GM13976 (cell line): ENCODE measurements around the gene CDK14.

Experiments
- DNase-seq: peaks from one replicate; pipeline ENCODE4 v3.0.0; 2012; ENCODE audit warnings: low spot score
- in situ Hi-C: fragments of 300-500 bp; cut with MboI; formaldehyde crosslinking; loops from one replicate; pipeline ENCODE4 v1.12.0; 2022; ENCODE audit warnings: low sequenced_read_pairs, mixed read lengths, inconsistent platforms; ENCODE audit not compliant: unreplicated experiment
- TF ChIP-seq, protein P1 (sequence below): IDR thresholded peaks from 2 replicates; pipeline ENCODE4 v1.5.1; 2012; ENCODE audit warnings: borderline replicate concordance, mild to moderate bottlenecking; ENCODE audit not compliant: insufficient read depth; ENCODE audit errors: extremely low read depth, missing control alignments, control extremely low read depth

CDK14 gene

GRCh38 chr7:90910136-90910535 lies 314.0 kb downstream of the CDK14 start:
- DNase-seq, result no peak
- in situ Hi-C loops, result no loop called here
- TF ChIP-seq, protein P1, sequence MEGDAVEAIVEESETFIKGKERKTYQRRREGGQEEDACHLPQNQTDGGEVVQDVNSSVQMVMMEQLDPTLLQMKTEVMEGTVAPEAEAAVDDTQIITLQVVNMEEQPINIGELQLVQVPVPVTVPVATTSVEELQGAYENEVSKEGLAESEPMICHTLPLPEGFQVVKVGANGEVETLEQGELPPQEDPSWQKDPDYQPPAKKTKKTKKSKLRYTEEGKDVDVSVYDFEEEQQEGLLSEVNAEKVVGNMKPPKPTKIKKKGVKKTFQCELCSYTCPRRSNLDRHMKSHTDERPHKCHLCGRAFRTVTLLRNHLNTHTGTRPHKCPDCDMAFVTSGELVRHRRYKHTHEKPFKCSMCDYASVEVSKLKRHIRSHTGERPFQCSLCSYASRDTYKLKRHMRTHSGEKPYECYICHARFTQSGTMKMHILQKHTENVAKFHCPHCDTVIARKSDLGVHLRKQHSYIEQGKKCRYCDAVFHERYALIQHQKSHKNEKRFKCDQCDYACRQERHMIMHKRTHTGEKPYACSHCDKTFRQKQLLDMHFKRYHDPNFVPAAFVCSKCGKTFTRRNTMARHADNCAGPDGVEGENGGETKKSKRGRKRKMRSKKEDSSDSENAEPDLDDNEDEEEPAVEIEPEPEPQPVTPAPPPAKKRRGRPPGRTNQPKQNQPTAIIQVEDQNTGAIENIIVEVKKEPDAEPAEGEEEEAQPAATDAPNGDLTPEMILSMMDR, result no peak

- no peak for DNase-seq
- in situ Hi-C loops, result no loop called here
- TF ChIP-seq, protein P1, result no peak
Measured at GRCh38 chr7:90916319-90916718, 320.2 kb downstream of the CDK14 start.

- DNase-seq, result no peak
- in situ Hi-C loops, result no loop called here
- TF ChIP-seq, protein P1, result no peak
Measured at GRCh38 chr7:90917539-90917938, 321.4 kb downstream of the CDK14 start.

DNA sequence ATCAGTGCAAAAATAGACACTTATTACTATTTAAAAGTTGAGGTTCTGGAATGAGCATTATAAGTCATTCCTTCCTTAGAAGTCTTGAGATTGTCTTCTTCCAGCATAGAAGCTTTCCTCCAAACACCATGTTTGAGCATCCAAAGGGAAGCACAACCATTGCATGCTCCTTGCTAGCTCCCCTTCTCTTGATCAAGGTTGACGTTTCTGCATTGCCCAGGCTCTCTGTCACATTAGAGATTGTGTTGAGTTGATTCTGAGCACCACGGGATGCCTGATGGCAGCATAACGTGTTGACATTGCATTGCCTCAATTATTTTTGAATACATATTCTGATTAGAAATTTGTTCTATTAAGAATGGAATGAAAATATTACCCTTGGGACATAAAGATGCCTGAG lies 322.2 kb downstream of the CDK14 start:
- in situ Hi-C loops, result no loop called here
- TF ChIP-seq, protein P1, result no peak
- DNase-seq, result no peak

DNA sequence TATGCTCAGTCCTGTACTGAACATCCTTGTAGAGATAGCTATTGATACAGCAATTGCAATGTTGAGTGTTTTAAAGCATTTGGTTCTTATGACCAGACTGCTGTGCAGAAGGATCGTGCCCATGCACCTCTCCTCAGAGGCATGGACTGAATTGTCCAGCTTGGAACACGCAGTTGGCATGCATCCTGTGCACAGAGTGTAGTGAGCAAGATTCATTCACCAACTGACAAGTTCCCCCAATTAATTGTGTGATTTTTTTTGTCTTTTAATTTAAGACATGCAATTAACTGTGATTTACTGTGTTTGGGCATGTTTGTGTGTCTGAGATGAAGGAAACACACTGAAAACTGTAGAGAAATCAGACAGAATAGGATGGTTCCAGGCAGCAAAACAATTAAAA lies 323.7 kb downstream of the CDK14 start:
- TF ChIP-seq, protein P1, result no peak

DNA sequence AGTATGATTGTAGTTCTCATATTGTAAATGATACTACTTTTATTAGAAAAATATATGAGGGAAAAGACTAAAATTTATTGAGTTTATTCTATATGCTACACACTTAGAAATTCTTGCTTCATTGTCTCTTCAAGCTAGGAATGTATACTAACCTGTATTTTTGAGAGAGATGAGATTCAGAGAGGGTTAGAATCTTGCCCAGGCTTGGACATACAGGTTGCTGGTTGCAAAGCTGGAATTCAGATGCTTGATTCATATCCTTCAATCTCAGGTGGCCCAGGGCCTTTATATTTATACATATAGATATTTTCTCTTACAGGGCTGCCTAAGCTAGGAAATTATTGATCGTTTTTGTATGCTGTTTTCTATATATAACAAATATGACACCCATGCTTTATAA lies 324.2 kb downstream of the CDK14 start:
- no peak for DNase-seq
- TF ChIP-seq, protein P1, result no peak
- in situ Hi-C loops, result no loop called here

More for the DNA sequence above, 323.7 kb downstream of the CDK14 start:
- DNase-seq, result no peak
- in situ Hi-C loops, result no loop called here

- TF ChIP-seq, protein P1, result no peak
- in situ Hi-C loops, result no loop called here
- DNase-seq, result no peak
Measured at GRCh38 chr7:90923541-90923997, 327.4 kb downstream of the CDK14 start.
